Gastrocnemius medialis (tissue), 4 donors: ENCODE data around the gene G6PD. TPM values are rescaled to one million over a fixed set of nuclear protein-coding genes. Genes with fewer than 3 reads are reported as not detected.
A peak's percentile ranks its signal among the peaks of the same experiment; 100 is the strongest.
"Not testable (repeated sequence)": the region's sequence is repeated elsewhere in the genome, so short reads cannot be mapped to it uniquely, and the experiment has no call there.

Experiments
- ATAC-seq, 2 donors: fragments of 150-250 bp; one replicate each; pipeline ENCODE4 v1.9.1; 2016
- DNase-seq, 2 donors: peaks; one replicate each; pipeline ENCODE4 v3.0.0-alpha.2; 2019
- H3K27ac ChIP-seq, 4 donors: fragments of 200-600 bp; sonication (generic); 1 replicate in 1 of 4; 2 replicates in 3 of 4; pipeline ENCODE4 v1.5.1; 2016 to 2018; ENCODE audit warnings: mild to moderate bottlenecking in 2 of 4, moderate library complexity in 1 of 4
- H3K27me3 ChIP-seq, 3 donors: fragments of 200-600 bp; sonication (generic) in 2 of 3; 1 replicate in 1 of 3; 2 replicates in 2 of 3; pipeline versions ENCODE4 v1.5.1 to v1.6.0; 2016 to 2019; ENCODE audit warnings: mild to moderate bottlenecking in 1 of 3, moderate library complexity in 1 of 3
- H3K36me3 ChIP-seq, 2 donors: fragments of 200-600 bp; sonication (generic) in 1 of 2; one replicate each; pipeline ENCODE4 v1.5.1; 2017 to 2018
- H3K4me1 ChIP-seq, 2 donors: fragments of 200-600 bp; sonication (generic) in 1 of 2; one replicate each; pipeline ENCODE4 v1.5.1; 2016 to 2017; ENCODE audit warnings: mild to moderate bottlenecking in 2 of 2
- H3K4me3 ChIP-seq, 4 donors: fragments of 200-600 bp; sonication (generic) in 3 of 4; 1 replicate in 1 of 4; 2 replicates in 3 of 4; pipeline ENCODE4 v1.5.1; 2016 to 2019; ENCODE audit warnings: mild to moderate bottlenecking in 2 of 4
- H3K9me3 ChIP-seq, 3 donors: fragments of 200-600 bp; sonication (generic) in 2 of 3; 1 replicate in 1 of 3; 2 replicates in 2 of 3; pipeline ENCODE4 v1.5.1; 2016 to 2019
- POLR2A ChIP-seq, 2 donors: fragments of 450-650 bp; IDR thresholded peaks; one replicate each; pipeline ENCODE4 v1.6.1; 2017; ENCODE audit warnings: antibody characterized with exemption in 2 of 2, mild to moderate bottlenecking in 2 of 2, moderate library complexity in 2 of 2
- in situ Hi-C, 4 donors: fragments of 200-750 bp; cut with MboI; loops; one replicate each; pipeline versions ENCODE4 v1.15.0 to v1.8.0; 2017; ENCODE audit warnings: low sequenced_read_pairs in 4 of 4
- intact Hi-C: fragments of 100-400 bp; cut with DNase I; formaldehyde crosslinking; loops from one replicate; pipeline ENCODE4 v1.15.1; 2023; ENCODE audit warnings: low total_unique reads
- total RNA-seq, 4 donors: library from RNA; depleted of rRNA; stranded (reverse); fragments of >200 nt; gene quantifications; one replicate each; pipeline versions ENCODE4 v1.1.0 to v1.2.3, GENCODE V29; 2016
- TF ChIP-seq, protein P1 (sequence below), 5 experiments: fragments of 450-650 bp in 3 of 5; fragments of 200-600 bp in 2 of 5; sonication (generic) in 2 of 5; IDR thresholded peaks in 4 of 5; conservative IDR thresholded peaks in 1 of 5; 1 replicate in 4 of 5; 2 replicates in 1 of 5; pipeline ENCODE4 v1.5.1; 2016 to 2019; ENCODE audit warnings: antibody characterized with exemption in 5 of 5, mild to moderate bottlenecking in 3 of 5, moderate library complexity in 3 of 5

Gene G6PD
- total RNA-seq, 4 donors from 2014 or later: 1.5 to 23.9 (median 7.6) TPM

DNA sequence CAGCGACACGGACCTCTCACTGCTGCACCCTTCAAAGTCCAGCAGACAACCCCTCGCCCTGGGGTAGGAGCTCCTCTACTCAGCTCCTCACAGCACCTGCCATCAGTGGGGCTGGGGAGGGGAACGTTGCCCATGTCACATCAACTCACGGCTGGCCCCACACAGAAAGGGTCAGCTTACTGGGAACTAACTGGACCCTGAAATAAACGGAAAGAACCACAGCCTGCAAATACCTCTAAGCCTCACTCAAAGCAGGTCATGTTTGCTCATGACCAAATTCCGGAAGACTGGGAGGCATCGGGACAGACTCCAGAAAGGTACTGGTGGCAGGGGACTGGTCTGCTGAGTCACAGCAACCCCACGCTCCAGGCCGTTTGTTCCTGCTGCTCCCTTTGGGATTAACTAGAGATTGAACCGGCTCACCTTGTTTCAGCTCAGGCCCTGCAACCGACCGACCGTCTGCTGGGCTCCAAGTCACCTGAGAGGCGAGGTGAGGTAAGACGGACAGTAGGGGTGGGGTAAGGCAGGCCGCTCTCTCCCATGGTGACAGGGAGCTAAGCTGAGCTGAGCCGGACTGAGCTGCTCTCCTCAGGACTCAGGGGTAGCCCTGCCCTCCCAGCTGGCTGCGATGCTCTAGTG, 5.6 kb downstream of the G6PD start:
- Histone ChIP-seq H3K27me3 (no peaks in the 10 kb centered on the region), H3K27ac (peak overlapping the region; percentile 68 to 84 (median 74)), H3K36me3 (no peaks in the 10 kb centered on the region), H3K4me1 (peaks cover 8 to 15% of the 10 kb centered on the region in 2 donors), H3K9me3 (no peaks in the 10 kb centered on the region), H3K4me3 (no peak overlapping the region)
- ATAC-seq (no peak), DNase-seq (no peak)
- in situ Hi-C loops (loop anchor here in 2 of 4 donors (25.0 kb wide), 2 partner anchors 129 to 579 kb away; partner anchors contain the start of genes DNASE1L1 (in 2 of the 2), TAFAZZIN (in 2 of the 2), HCFC1 (in 1 of the 2) and TMEM187 (in 1 of the 2)), intact Hi-C loops (loop anchor here (10.0 kb wide), 3 partner anchors 166 to 946 kb away; partner anchors contain the start of genes CCNQ, DKC1, EMD and FLNA)
- no peak for TF ChIP-seq POLR2A (IDR thresholded peaks at IDR 0.05)
- TF ChIP-seq, protein P1, sequence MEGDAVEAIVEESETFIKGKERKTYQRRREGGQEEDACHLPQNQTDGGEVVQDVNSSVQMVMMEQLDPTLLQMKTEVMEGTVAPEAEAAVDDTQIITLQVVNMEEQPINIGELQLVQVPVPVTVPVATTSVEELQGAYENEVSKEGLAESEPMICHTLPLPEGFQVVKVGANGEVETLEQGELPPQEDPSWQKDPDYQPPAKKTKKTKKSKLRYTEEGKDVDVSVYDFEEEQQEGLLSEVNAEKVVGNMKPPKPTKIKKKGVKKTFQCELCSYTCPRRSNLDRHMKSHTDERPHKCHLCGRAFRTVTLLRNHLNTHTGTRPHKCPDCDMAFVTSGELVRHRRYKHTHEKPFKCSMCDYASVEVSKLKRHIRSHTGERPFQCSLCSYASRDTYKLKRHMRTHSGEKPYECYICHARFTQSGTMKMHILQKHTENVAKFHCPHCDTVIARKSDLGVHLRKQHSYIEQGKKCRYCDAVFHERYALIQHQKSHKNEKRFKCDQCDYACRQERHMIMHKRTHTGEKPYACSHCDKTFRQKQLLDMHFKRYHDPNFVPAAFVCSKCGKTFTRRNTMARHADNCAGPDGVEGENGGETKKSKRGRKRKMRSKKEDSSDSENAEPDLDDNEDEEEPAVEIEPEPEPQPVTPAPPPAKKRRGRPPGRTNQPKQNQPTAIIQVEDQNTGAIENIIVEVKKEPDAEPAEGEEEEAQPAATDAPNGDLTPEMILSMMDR (IDR thresholded peaks at IDR 0.05 in 4 of 5, conservative IDR thresholded peaks at IDR 0.05 in 1 of 5): no peak

DNA sequence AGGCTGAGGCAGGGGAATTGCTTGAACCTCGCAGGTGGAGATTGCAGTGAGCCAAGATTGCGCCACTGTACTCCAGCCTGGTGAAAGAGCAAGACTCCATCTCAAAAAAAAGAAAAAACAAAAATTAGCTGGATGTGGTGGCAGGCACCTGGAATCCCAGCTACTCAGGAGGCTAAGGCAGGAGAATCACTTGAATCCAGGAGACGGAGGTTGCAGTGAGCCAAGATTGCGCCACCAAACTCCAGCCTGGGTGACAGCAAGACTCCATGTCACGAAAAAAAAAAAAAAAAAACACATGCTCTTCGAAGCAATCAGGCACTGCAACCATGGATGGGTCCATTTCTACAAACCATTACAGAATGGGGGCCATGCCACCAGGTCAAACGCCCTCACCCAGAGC, 6.3 kb downstream of the G6PD start:
- H3K4me3 ChIP-seq, H3K36me3 ChIP-seq, H3K9me3 ChIP-seq, DNase-seq, H3K27me3 ChIP-seq, ATAC-seq: not testable (repeated sequence)
- in situ Hi-C loops (loop anchor here in 2 of 4 donors (25.0 kb wide), 2 partner anchors 128 to 578 kb away; partner anchors contain the start of genes DNASE1L1 (in 2 of the 2), TAFAZZIN (in 2 of the 2), HCFC1 (in 1 of the 2) and TMEM187 (in 1 of the 2)), intact Hi-C loops (loop anchor here (10.0 kb wide), 3 partner anchors 166 to 946 kb away; partner anchors contain the start of genes CCNQ, DKC1, EMD and FLNA)
- H3K27ac ChIP-seq: peak overlapping the region in 1 of 4 donors; percentile 84
- peaks cover 5 to 13% of the 10 kb centered on the region in 2 donors for H3K4me1 ChIP-seq

DNA sequence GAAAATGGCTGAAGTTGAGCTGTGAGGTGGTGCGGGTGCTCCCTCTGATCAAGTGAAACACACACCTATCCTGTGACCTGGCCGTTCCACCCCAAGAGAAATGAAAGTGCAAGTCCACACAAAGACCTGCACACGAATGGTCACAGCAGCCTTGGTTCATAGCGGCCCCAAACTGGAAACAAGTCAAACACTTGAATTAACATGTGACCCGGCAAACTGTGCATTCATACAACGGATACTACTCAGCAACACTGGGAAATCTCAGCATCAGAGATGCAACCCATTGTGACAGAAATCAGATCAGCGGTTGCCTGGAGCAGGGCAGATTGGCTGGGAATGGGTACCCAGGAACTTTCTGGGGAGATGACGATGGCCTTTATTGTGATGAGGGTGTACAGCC, 7.6 kb downstream of the G6PD start:
- Histone ChIP-seq H3K4me1 (peaks cover 5 to 21% of the 10 kb centered on the region in 2 donors), H3K27me3 (no peaks in the 10 kb centered on the region), H3K27ac (no peak overlapping the region), H3K4me3 (no peak overlapping the region), H3K36me3 (peaks cover 0 to under 1% of the 10 kb centered on the region in 2 donors), H3K9me3 (no peaks in the 10 kb centered on the region)
- TF ChIP-seq, protein P1 (IDR thresholded peaks at IDR 0.05 in 4 of 5, conservative IDR thresholded peaks at IDR 0.05 in 1 of 5): no peak
- no peak for TF ChIP-seq POLR2A (IDR thresholded peaks at IDR 0.05)
- DNase-seq (no peak), ATAC-seq (no peak)
- intact Hi-C loops (no loop called here), in situ Hi-C loops (loop anchor here in 2 of 4 donors (25.0 kb wide), 2 partner anchors 127 to 577 kb away; partner anchors contain the start of genes DNASE1L1 (in 2 of the 2), TAFAZZIN (in 2 of the 2), HCFC1 (in 1 of the 2) and TMEM187 (in 1 of the 2))

DNA sequence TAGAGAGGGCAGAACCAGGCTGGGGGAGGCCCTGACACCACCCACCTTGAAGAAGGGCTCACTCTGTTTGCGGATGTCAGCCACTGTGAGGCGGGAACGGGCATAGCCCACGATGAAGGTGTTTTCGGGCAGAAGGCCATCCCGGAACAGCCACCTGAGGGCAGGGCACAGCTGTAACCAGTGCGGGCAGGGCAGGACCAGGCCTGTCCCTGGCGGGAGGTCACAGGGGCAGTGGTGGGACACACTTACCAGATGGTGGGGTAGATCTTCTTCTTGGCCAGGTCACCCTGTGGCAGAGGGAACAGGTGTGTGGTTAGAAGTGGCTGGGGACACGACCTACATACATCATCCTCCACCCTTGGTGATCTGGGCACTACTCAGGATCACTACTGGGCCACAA, 10.8 kb downstream of the G6PD start:
- in situ Hi-C loops (loop anchor here in 2 of 4 donors (25.0 kb wide), 2 partner anchors 124 to 574 kb away; partner anchors contain the start of genes DNASE1L1 (in 2 of the 2), TAFAZZIN (in 2 of the 2), HCFC1 (in 1 of the 2) and TMEM187 (in 1 of the 2)), intact Hi-C loops (no loop called here)
- no peak for TF ChIP-seq POLR2A (IDR thresholded peaks at IDR 0.05)
- TF ChIP-seq, protein P1 (IDR thresholded peaks at IDR 0.05 in 4 of 5, conservative IDR thresholded peaks at IDR 0.05 in 1 of 5): no peak
- no peak overlapping the region for H3K4me3 ChIP-seq
- DNase-seq (no peak), ATAC-seq (no peak)
- no peak overlapping the region for H3K27ac ChIP-seq
- H3K9me3 ChIP-seq: no peaks in the 10 kb centered on the region
- peaks cover 0 to 8% of the 10 kb centered on the region in 2 donors for H3K4me1 ChIP-seq
- H3K36me3 ChIP-seq: peaks cover 0 to 18% of the 10 kb centered on the region in 2 donors
- no peaks in the 10 kb centered on the region for H3K27me3 ChIP-seq
